HG02759 (cell line): ENCODE data around the gene CD99.
"Not testable (repeated sequence)": the region's sequence is repeated elsewhere in the genome, so short reads cannot be mapped to it uniquely, and the experiment has no call there.

ENCODE experiments used
- ATAC-seq: cut with Tn5 transposase; IDR thresholded peaks from one replicate; pipeline ENCODE4 v1.9.1; 2021; ENCODE audit warnings: mild to moderate bottlenecking, moderate library complexity; ENCODE audit not compliant: unreplicated experiment

CD99 gene

GRCh38 chrX:2719774-2720447 is 28.8 kb downstream of the CD99 start:
- no peak for ATAC-seq

GRCh38 chrX:2723286-2723879 is 32.3 kb downstream of the CD99 start:
- no peak for ATAC-seq

- ATAC-seq, result not testable (repeated sequence)
These were observed 36.2 kb downstream of the CD99 start for GRCh38 chrX:2727264-2727663.

GRCh38 chrX:2732076-2732475 is 41.0 kb downstream of the CD99 start:
- no peak for ATAC-seq

GRCh38 chrX:2732649-2733048 is 41.6 kb downstream of the CD99 start:
- no peak for ATAC-seq

GRCh38 chrX:2733286-2733685 is 42.2 kb downstream of the CD99 start:
- no peak for ATAC-seq

- no peak for ATAC-seq
These were observed 44.2 kb downstream of the CD99 start for GRCh38 chrX:2735270-2735669.

GRCh38 chrX:2740672-2741071 is 49.6 kb downstream of the CD99 start:
- ATAC-seq, result no peak

GRCh38 chrX:2741386-2741785 is 50.3 kb downstream of the CD99 start:
- ATAC-seq, result no peak

- ATAC-seq, result not testable (repeated sequence)
These were observed 55.2 kb downstream of the CD99 start for GRCh38 chrX:2746250-2746649.

- no peak for ATAC-seq
These were observed 57.2 kb downstream of the CD99 start for GRCh38 chrX:2748171-2748814.

- ATAC-seq, result no peak
These were observed 57.7 kb downstream of the CD99 start for GRCh38 chrX:2748815-2749188.

GRCh38 chrX:2751291-2751690 is 60.2 kb downstream of the CD99 start:
- no peak for ATAC-seq

GRCh38 chrX:2751874-2752300 is 60.8 kb downstream of the CD99 start, which contains the start of gene XG:
XG (plus strand) TSS chrX:2752040; CDS start chrX:2752275, 235 bp downstream.
- not testable (repeated sequence) for ATAC-seq

GRCh38 chrX:2752441-2752840 is 61.3 kb downstream of the CD99 start:
- ATAC-seq, result not testable (repeated sequence)

- not testable (repeated sequence) for ATAC-seq
These were observed 64.1 kb downstream of the CD99 start for GRCh38 chrX:2755163-2755715.

GRCh38 chrX:2756548-2756947 is 65.5 kb downstream of the CD99 start:
- no peak for ATAC-seq

GRCh38 chrX:2761246-2761645 is 70.2 kb downstream of the CD99 start:
- ATAC-seq, result no peak

GRCh38 chrX:2762671-2763070 is 71.6 kb downstream of the CD99 start:
- not testable (repeated sequence) for ATAC-seq

- ATAC-seq, result not testable (repeated sequence)
These were observed 73.9 kb downstream of the CD99 start for GRCh38 chrX:2764766-2765548.

GRCh38 chrX:2765549-2765830 is 74.4 kb downstream of the CD99 start:
- no peak for ATAC-seq
